CD4-positive, alpha-beta memory T cell (primary cell): ENCODE measurements around the gene VPS52. TPM values are rescaled to one million over a fixed set of nuclear protein-coding genes. Genes with fewer than 3 reads are reported as not detected.

ENCODE experiments used
- CTCF ChIA-PET: fragments of 350-600 bp; sonication (Branson Sonifier 250); formaldehyde crosslinking; loops from one replicate; lab custom pipeline; 2021; ENCODE audit warnings: inconsistent platforms; ENCODE audit not compliant: partially characterized antibody; lab: Charles Lee
- POLR2A ChIA-PET: fragments of 350-600 bp; sonication (Branson Sonifier 250); formaldehyde crosslinking; loops from one replicate; lab custom pipeline; 2021; ENCODE audit not compliant: partially characterized antibody; lab: Charles Lee
- DNase-seq, 5 donors: peaks; one replicate each; pipeline versions ENCODE4 v3.0.0 to v3.0.0-alpha.2; 2020 to 2022; ENCODE audit warnings: mixed read lengths in 1 of 5
- H3K27ac ChIP-seq: one replicate; pipeline ENCODE4 v1.7.0; 2013; ENCODE audit warnings: low read depth, low read length
- H3K27me3 ChIP-seq: 2 replicates; pipeline ENCODE4 v1.7.0; 2013; ENCODE audit warnings: mild to moderate bottlenecking, low read length, moderate library complexity; ENCODE audit not compliant: insufficient read depth
- H3K36me3 ChIP-seq: 2 replicates; pipeline ENCODE4 v1.7.0; 2013; ENCODE audit warnings: mild to moderate bottlenecking, low read length, moderate library complexity; ENCODE audit not compliant: insufficient read depth
- H3K4me1 ChIP-seq: 2 replicates; pipeline ENCODE4 v1.7.0; 2013; ENCODE audit warnings: mild to moderate bottlenecking, low read length, moderate library complexity; ENCODE audit not compliant: insufficient read depth
- H3K4me3 ChIP-seq, 2 donors: one replicate each; pipeline ENCODE4 v1.7.0; 2013; ENCODE audit warnings: low read length in 2 of 2, mild to moderate bottlenecking in 1 of 2
- H3K9me3 ChIP-seq, 2 donors: one replicate each; pipeline ENCODE4 v1.7.0; 2013; ENCODE audit warnings: low read length in 2 of 2, control low read depth in 1 of 2; ENCODE audit not compliant: control insufficient read depth in 1 of 2
- H3K27ac Mint-ChIP-seq, 7 donors: one replicate each; pipeline ENCODE4 v1.8.0; 2020 to 2021; ENCODE audit warnings: mixed read lengths in 7 of 7, mild to moderate bottlenecking in 6 of 7, inconsistent platforms in 3 of 7, moderate library complexity in 3 of 7
- H3K27me3 Mint-ChIP-seq, 2 donors: one replicate each; pipeline ENCODE4 v1.8.0; 2020 to 2021; ENCODE audit warnings: mixed read lengths in 2 of 2
- H3K36me3 Mint-ChIP-seq, 2 donors: one replicate each; pipeline ENCODE4 v1.8.0; 2020 to 2021; ENCODE audit warnings: mixed read lengths in 2 of 2, inconsistent platforms in 1 of 2, mild to moderate bottlenecking in 1 of 2
- H3K4me1 Mint-ChIP-seq, 4 donors: one replicate each; pipeline ENCODE4 v1.8.0; 2020 to 2021; ENCODE audit warnings: mixed read lengths in 4 of 4, mild to moderate bottlenecking in 1 of 4
- H3K4me3 Mint-ChIP-seq, 8 donors: one replicate each; pipeline ENCODE4 v1.8.0; 2020 to 2021; ENCODE audit warnings: mixed read lengths in 8 of 8, mild to moderate bottlenecking in 7 of 8, moderate library complexity in 6 of 8, inconsistent platforms in 3 of 8
- H3K9me3 Mint-ChIP-seq, 8 donors: one replicate each; pipeline ENCODE4 v1.8.0; 2020 to 2021; ENCODE audit warnings: mixed read lengths in 8 of 8, mild to moderate bottlenecking in 5 of 8, inconsistent platforms in 3 of 8, moderate library complexity in 1 of 8
- intact Hi-C: fragments of 100-400 bp; cut with micrococcal nuclease; formaldehyde crosslinking; loops from one replicate; pipeline ENCODE4 v1.15.1; 2023
- polyA plus RNA-seq, 2 donors: library from polyadenylated mRNA; unstranded; fragments of 300-500 nt; fragmentation: Illumina TruSeq; gene quantifications; one replicate each; pipeline ENCODE4 v1.2.3, GENCODE V29; 2021
- total RNA-seq, 2 experiments: library from RNA; stranded (reverse); gene quantifications; one replicate each; pipeline ENCODE4 v1.2.3, GENCODE V29; 2021

The VPS52 gene
- total and polyA plus RNA-seq, 4 experiments from 2014 or later = 13.4 to 95.7 (median 54.0) TPM

GRCh38 chr6:33290459-33290858 lies 18.8 kb upstream of the VPS52 start:
- peaks cover 58% of the 10 kb centered on the region for H3K36me3 ChIP-seq
- peaks cover 24 to 48% (median 36%) of the 10 kb centered on the region in 4 donors for H3K4me1 Mint-ChIP-seq
- H3K27ac ChIP-seq = peak overlapping the region; percentile 71
- H3K36me3 Mint-ChIP-seq = peaks cover 16 to 48% of the 10 kb centered on the region in 2 donors
- no peaks in the 10 kb centered on the region for H3K9me3 ChIP-seq
- H3K4me1 ChIP-seq = peaks cover 30% of the 10 kb centered on the region
- DNase-seq = no peak
- H3K27me3 Mint-ChIP-seq = no peaks in the 10 kb centered on the region
- intact Hi-C loops = no loop called here
- peak overlapping the region; percentile 37 to 97 (median 84) for H3K27ac Mint-ChIP-seq
- no peaks in the 10 kb centered on the region for H3K9me3 Mint-ChIP-seq
- no peaks in the 10 kb centered on the region for H3K27me3 ChIP-seq
- peak overlapping the region; percentile 96 to 100 (median 98) for H3K4me3 Mint-ChIP-seq
- POLR2A ChIA-PET = interaction anchor here (1.0 to 8.8 kb wide), 9 partner anchors 10 to 120 kb away, joined by 3 to 220 read pairs (median 62); partner anchors contain the start of genes B3GALT4, PHF1, RGL2 and RPS18
- CTCF ChIA-PET = interaction anchor here (1.2 to 3.0 kb wide), 5 partner anchors 9 to 55 kb away, joined by 3 to 17 read pairs (median 12); partner anchors contain the start of genes RGL2, RPS18 and VPS52
- H3K4me3 ChIP-seq = peak overlapping the region in 1 of 2 donors; percentile 73

GRCh38 chr6:33289784-33290315 lies 18.2 kb upstream of the VPS52 start:
- no peaks in the 10 kb centered on the region for H3K27me3 ChIP-seq
- peaks cover 30% of the 10 kb centered on the region for H3K4me1 ChIP-seq
- peak overlapping the region; percentile 71 for H3K27ac ChIP-seq
- H3K9me3 ChIP-seq = no peaks in the 10 kb centered on the region
- Mint-ChIP-seq H3K4me1 (peaks cover 24 to 48% (median 36%) of the 10 kb centered on the region in 4 donors), H3K27ac (peak overlapping the region; percentile 79 to 98 (median 95)), H3K9me3 (no peaks in the 10 kb centered on the region), H3K36me3 (peaks cover 16 to 49% of the 10 kb centered on the region in 2 donors), H3K27me3 (no peaks in the 10 kb centered on the region), H3K4me3 (peak overlapping the region; percentile 96 to 100 (median 98))
- peaks cover 52% of the 10 kb centered on the region for H3K36me3 ChIP-seq
- intact Hi-C loops = loop anchor here (1.0 kb wide), 7 partner anchors 9 to 101 kb away; partner anchors contain the start of genes B3GALT4, KIFC1 and VPS52
- ChIA-PET POLR2A (interaction anchor here (0.6 to 8.8 kb wide), 20 partner anchors 10 to 318 kb away, joined by 3 to 220 read pairs (median 10); partner anchors contain the start of genes B3GALT4, CUTA, PHF1 and RGL2), CTCF (interaction anchor here (1.1 to 3.0 kb wide), 9 partner anchors 9 to 92 kb away, joined by 3 to 17 read pairs (median 7); partner anchors contain the start of genes RGL2, RPS18 and VPS52)
- DNase-seq = no peak
- peak overlapping the region; percentile 73 to 84 for H3K4me3 ChIP-seq

- Histone ChIP-seq H3K27me3 (no peaks in the 10 kb centered on the region), H3K9me3 (no peaks in the 10 kb centered on the region), H3K36me3 (peaks cover 45% of the 10 kb centered on the region), H3K4me3 (peak within 1 kb of the TSS; percentile 73 to 84), H3K27ac (peak within 1 kb of the TSS; percentile 71), H3K4me1 (peaks cover 30% of the 10 kb centered on the region)
- Mint-ChIP-seq H3K9me3 (no peaks in the 10 kb centered on the region), H3K36me3 (peaks cover 20 to 49% of the 10 kb centered on the region in 2 donors), H3K27me3 (no peaks in the 10 kb centered on the region), H3K4me1 (peaks cover 24 to 48% (median 36%) of the 10 kb centered on the region in 4 donors), H3K4me3 (peak within 1 kb of the TSS; percentile 96 to 100 (median 98)), H3K27ac (peak within 1 kb of the TSS; percentile 79 to 98 (median 95))
- CTCF ChIA-PET = interaction anchor here (0.9 to 3.0 kb wide), 12 partner anchors 8 to 129 kb away, joined by 3 to 17 read pairs (median 6); partner anchors contain the start of genes B3GALT4, CUTA, RGL2 and RPS18
- DNase-seq = peak; percentile 87 to 92 (median 89)
- intact Hi-C loops = loop anchor here (1.0 kb wide), 7 partner anchors 10 to 102 kb away; partner anchors contain the start of genes B3GALT4, KIFC1 and VPS52
- POLR2A ChIA-PET = interaction anchor here (0.6 to 8.8 kb wide), 22 partner anchors 11 to 444 kb away, joined by 3 to 220 read pairs (median 8); partner anchors contain the start of genes B3GALT4, CUTA, PHF1 and RGL2
These were observed 17.5 kb upstream of the VPS52 start, which contains the start of the genes PFDN6 and WDR46 for GRCh38 chr6:33288921-33289783. Gene PFDN6, plus strand, starts transcription at chr6:33289601. Its CDS starts 256 bp downstream, at chr6:33289857. Gene WDR46, minus strand, starts transcription at chr6:33289239. Its CDS starts 69 bp downstream, at chr6:33289170.

GRCh38 chr6:33288141-33288920 lies 16.7 kb upstream of the VPS52 start:
- peaks cover 37% of the 10 kb centered on the region for H3K36me3 ChIP-seq
- no peaks in the 10 kb centered on the region for H3K27me3 Mint-ChIP-seq
- H3K4me1 ChIP-seq = peaks cover 30% of the 10 kb centered on the region
- H3K27ac ChIP-seq = peak overlapping the region; percentile 71
- DNase-seq = no peak
- peak overlapping the region; percentile 79 to 98 (median 95) for H3K27ac Mint-ChIP-seq
- no peaks in the 10 kb centered on the region for H3K27me3 ChIP-seq
- peak overlapping the region; percentile 73 to 84 for H3K4me3 ChIP-seq
- CTCF ChIA-PET = interaction anchor here (0.9 to 3.0 kb wide), 10 partner anchors 7 to 130 kb away, joined by 3 to 17 read pairs (median 8); partner anchors contain the start of genes B3GALT4, CUTA, RGL2 and RPS18
- peak overlapping the region; percentile 96 to 100 (median 98) for H3K4me3 Mint-ChIP-seq
- H3K9me3 ChIP-seq = no peaks in the 10 kb centered on the region
- H3K4me1 Mint-ChIP-seq = peaks cover 24 to 48% (median 36%) of the 10 kb centered on the region in 4 donors
- intact Hi-C loops = no loop called here
- POLR2A ChIA-PET = interaction anchor here (0.9 to 8.8 kb wide), 18 partner anchors 11 to 443 kb away, joined by 3 to 220 read pairs (median 10); partner anchors contain the start of genes B3GALT4, CUTA, PHF1 and RGL2
- peaks cover 20 to 47% of the 10 kb centered on the region in 2 donors for H3K36me3 Mint-ChIP-seq
- H3K9me3 Mint-ChIP-seq = no peaks in the 10 kb centered on the region

GRCh38 chr6:33286946-33287914 lies 15.6 kb upstream of the VPS52 start:
- intact Hi-C loops = no loop called here
- ChIA-PET CTCF (interaction anchor here (1.3 kb wide), 1 partner anchor 10 kb away, joined by 5 read pairs; the partner anchor contains the start of gene B3GALT4), POLR2A (interaction anchor here (2.7 to 8.8 kb wide), 7 partner anchors 10 to 57 kb away, joined by 22 to 220 read pairs (median 66); partner anchors contain the start of genes B3GALT4, RGL2, RPS18 and TAPBP)
- peaks cover 31% of the 10 kb centered on the region for H3K36me3 ChIP-seq
- H3K4me3 ChIP-seq = no peak overlapping the region
- Mint-ChIP-seq H3K27me3 (no peaks in the 10 kb centered on the region), H3K4me3 (peak overlapping the region; percentile 69 to 100 (median 98)), H3K4me1 (peaks cover 24 to 48% (median 36%) of the 10 kb centered on the region in 4 donors), H3K9me3 (no peaks in the 10 kb centered on the region), H3K27ac (peak overlapping the region in 4 of 7 donors; percentile 30 to 63 (median 59)), H3K36me3 (peaks cover 20 to 48% of the 10 kb centered on the region in 2 donors)
- no peak for DNase-seq
- H3K9me3 ChIP-seq = no peaks in the 10 kb centered on the region
- no peaks in the 10 kb centered on the region for H3K27me3 ChIP-seq
- peak overlapping the region; percentile 71 for H3K27ac ChIP-seq
- peaks cover 30% of the 10 kb centered on the region for H3K4me1 ChIP-seq
